Uterus (tissue), 4 donors: ENCODE results near the gene AGBL4. TPM values are rescaled to one million over a fixed set of nuclear protein-coding genes. Genes with fewer than 3 reads are reported as not detected.

Source experiments
- DNase-seq, 2 donors: peaks; one replicate each; pipeline ENCODE4 v3.0.0-alpha.2; 2019 to 2020
- H3K27ac ChIP-seq, 2 donors: fragments of 200-600 bp; sonication (generic); 1 replicate in 1 of 2; 2 replicates in 1 of 2; pipeline ENCODE4 v1.5.1; 2016 to 2018
- H3K27me3 ChIP-seq, 2 donors: fragments of 200-600 bp; sonication (generic); one replicate each; pipeline ENCODE4 v1.5.1; 2018 to 2019; ENCODE audit warnings: control low read depth in 1 of 2
- H3K36me3 ChIP-seq, 2 donors: fragments of 200-600 bp; sonication (generic); one replicate each; pipeline ENCODE4 v1.5.1; 2019; ENCODE audit warnings: control low read depth in 1 of 2
- H3K4me1 ChIP-seq, 2 donors: fragments of 200-600 bp; sonication (generic); one replicate each; pipeline ENCODE4 v1.5.1; 2018 to 2019; ENCODE audit warnings: control low read depth in 1 of 2
- H3K4me3 ChIP-seq, 2 donors: fragments of 200-600 bp; sonication (generic); 1 replicate in 1 of 2; 2 replicates in 1 of 2; pipeline ENCODE4 v1.5.1; 2018 to 2019; ENCODE audit warnings: mild to moderate bottlenecking in 1 of 2
- H3K9me3 ChIP-seq, 2 donors: fragments of 200-600 bp; sonication (generic); one replicate each; pipeline ENCODE4 v1.5.1; 2019; ENCODE audit warnings: control low read depth in 1 of 2
- POLR2A ChIP-seq, 2 donors: fragments of 450-650 bp; IDR thresholded peaks; one replicate each; pipeline ENCODE4 v1.6.1; 2016; ENCODE audit warnings: antibody characterized with exemption in 2 of 2, mild to moderate bottlenecking in 1 of 2, moderate library complexity in 1 of 2
- intact Hi-C: fragments of 100-400 bp; cut with DNase I; formaldehyde crosslinking; loops from one replicate; pipeline ENCODE4 v1.15.1; 2023; ENCODE audit warnings: low total_unique reads
- total RNA-seq, 4 donors: library from RNA; depleted of rRNA in 3 of 4; stranded (reverse); fragments of >200 nt in 3 of 4; gene quantifications; one replicate each; pipeline versions ENCODE4 v1.1.0 to v1.2.4, GENCODE V29; 2014 to 2023
- TF ChIP-seq, protein P1 (sequence below), 4 experiments: fragments of 200-600 bp in 2 of 4; fragments of 450-650 bp in 2 of 4; sonication (generic) in 2 of 4; IDR thresholded peaks; one replicate each; pipeline ENCODE4 v1.5.1; 2016 to 2019; ENCODE audit warnings: antibody characterized with exemption in 4 of 4, mild to moderate bottlenecking in 2 of 4, moderate library complexity in 1 of 4
- donor health status: DM: yes; HTN: yes; CAD: no.

AGBL4 gene
- total RNA-seq, 4 donors from 2014 or later = 0.85 to 1.9 TPM; not detected in 2

DNA sequence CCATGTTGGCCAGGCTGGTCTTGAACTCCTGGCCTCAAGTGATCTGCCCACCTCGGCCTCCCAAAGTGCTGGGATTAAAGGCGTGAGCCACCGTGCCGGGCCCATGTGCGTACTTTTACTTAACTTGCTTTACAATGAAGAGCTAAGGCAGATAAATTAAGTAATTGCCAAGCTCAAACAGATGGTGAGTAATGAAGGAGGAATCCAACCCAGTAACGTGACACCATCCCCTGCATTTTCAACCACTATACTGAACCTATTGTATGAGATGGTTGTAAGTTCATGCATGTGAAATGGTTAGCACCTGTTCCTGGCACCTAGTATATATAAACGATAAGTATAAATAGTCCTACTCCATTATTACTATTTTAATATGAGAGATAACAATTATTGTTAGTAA lies 659.1 kb downstream of the AGBL4 start:
- TF ChIP-seq POLR2A (IDR thresholded peaks at IDR 0.05) = no peak
- TF ChIP-seq, protein P1, sequence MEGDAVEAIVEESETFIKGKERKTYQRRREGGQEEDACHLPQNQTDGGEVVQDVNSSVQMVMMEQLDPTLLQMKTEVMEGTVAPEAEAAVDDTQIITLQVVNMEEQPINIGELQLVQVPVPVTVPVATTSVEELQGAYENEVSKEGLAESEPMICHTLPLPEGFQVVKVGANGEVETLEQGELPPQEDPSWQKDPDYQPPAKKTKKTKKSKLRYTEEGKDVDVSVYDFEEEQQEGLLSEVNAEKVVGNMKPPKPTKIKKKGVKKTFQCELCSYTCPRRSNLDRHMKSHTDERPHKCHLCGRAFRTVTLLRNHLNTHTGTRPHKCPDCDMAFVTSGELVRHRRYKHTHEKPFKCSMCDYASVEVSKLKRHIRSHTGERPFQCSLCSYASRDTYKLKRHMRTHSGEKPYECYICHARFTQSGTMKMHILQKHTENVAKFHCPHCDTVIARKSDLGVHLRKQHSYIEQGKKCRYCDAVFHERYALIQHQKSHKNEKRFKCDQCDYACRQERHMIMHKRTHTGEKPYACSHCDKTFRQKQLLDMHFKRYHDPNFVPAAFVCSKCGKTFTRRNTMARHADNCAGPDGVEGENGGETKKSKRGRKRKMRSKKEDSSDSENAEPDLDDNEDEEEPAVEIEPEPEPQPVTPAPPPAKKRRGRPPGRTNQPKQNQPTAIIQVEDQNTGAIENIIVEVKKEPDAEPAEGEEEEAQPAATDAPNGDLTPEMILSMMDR (IDR thresholded peaks at IDR 0.05) = no peak
- no peak for DNase-seq
- no peaks in the 10 kb centered on the region for H3K9me3 ChIP-seq
- no peak overlapping the region for H3K4me3 ChIP-seq
- intact Hi-C loops = no loop called here
- no peaks in the 10 kb centered on the region for H3K27me3 ChIP-seq
- H3K36me3 ChIP-seq = no peaks in the 10 kb centered on the region
- H3K27ac ChIP-seq = no peak overlapping the region
- no peaks in the 10 kb centered on the region for H3K4me1 ChIP-seq

DNA sequence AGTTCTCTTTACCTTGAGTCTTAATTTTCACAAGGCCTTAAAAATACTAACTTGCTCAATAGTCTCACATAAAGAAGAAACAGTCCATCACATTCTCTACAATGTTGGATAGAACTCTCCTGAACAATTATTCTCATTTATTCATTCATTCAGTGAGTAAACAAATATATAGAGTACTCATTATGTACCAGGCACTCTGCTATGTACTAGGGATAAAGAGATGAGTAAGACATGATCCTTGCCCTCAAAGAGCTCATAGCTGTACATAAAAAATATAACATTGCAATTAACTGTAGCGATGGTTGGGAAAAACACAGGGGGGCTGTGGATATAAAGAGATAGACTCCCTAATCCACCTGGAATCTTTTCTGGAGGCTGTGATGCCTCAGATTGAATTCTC lies 660.1 kb downstream of the AGBL4 start:
- H3K4me1 ChIP-seq = no peaks in the 10 kb centered on the region
- no peak for TF ChIP-seq POLR2A (IDR thresholded peaks at IDR 0.05)
- TF ChIP-seq, protein P1 (IDR thresholded peaks at IDR 0.05) = no peak
- no peak for DNase-seq
- H3K27ac ChIP-seq = no peak overlapping the region
- no peaks in the 10 kb centered on the region for H3K9me3 ChIP-seq
- H3K4me3 ChIP-seq = no peak overlapping the region
- H3K36me3 ChIP-seq = no peaks in the 10 kb centered on the region
- H3K27me3 ChIP-seq = no peaks in the 10 kb centered on the region
- intact Hi-C loops = no loop called here

DNA sequence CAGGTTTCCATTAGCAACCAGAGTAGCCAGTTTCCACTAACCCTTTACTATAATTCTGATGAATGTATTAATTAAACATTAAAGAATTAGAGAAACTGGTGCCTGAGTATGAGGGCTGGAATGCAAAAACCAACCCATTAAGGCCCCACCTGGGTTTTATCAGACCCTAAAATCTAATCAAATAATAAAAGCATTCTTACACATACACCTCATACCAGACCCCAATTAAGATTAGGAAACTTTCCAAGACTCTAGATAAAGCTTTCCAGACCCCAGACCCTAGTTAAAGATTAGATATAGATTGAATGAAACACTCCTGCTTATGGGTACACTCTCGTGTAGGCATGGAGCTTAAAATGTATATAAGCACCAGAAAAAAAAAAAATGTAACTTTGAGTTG lies 665.7 kb downstream of the AGBL4 start:
- Histone ChIP-seq H3K36me3 (no peaks in the 10 kb centered on the region), H3K27ac (no peak overlapping the region), H3K9me3 (no peaks in the 10 kb centered on the region), H3K4me3 (no peak overlapping the region), H3K4me1 (no peaks in the 10 kb centered on the region), H3K27me3 (no peaks in the 10 kb centered on the region)
- TF ChIP-seq, protein P1 (IDR thresholded peaks at IDR 0.05) = no peak
- TF ChIP-seq POLR2A (IDR thresholded peaks at IDR 0.05) = no peak
- no peak for DNase-seq
- intact Hi-C loops = no loop called here

DNA sequence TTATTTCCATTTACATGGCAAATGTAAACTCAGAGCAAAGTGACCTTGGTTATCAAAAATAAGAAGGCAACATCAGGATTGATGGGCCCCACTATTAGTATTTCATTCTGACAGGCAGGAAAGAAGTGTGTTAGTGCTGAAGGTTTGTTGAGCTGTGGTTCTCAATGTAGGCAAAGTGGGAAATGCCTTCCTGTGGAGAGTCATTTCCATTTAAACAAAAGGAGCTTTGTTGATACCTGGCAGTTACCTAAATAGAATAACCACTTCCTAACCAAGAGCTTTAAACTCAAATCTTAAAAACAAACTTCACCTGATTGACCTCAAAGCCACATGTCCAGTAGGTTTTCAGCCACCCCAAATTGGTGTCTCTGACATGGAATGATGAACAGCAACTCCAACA lies 667.2 kb downstream of the AGBL4 start:
- H3K27me3 ChIP-seq = no peaks in the 10 kb centered on the region
- H3K9me3 ChIP-seq = no peaks in the 10 kb centered on the region
- H3K4me3 ChIP-seq = no peak overlapping the region
- no peak for DNase-seq
- no peak for TF ChIP-seq POLR2A (IDR thresholded peaks at IDR 0.05)
- TF ChIP-seq, protein P1 (IDR thresholded peaks at IDR 0.05) = no peak
- no peaks in the 10 kb centered on the region for H3K36me3 ChIP-seq
- no peak overlapping the region for H3K27ac ChIP-seq
- intact Hi-C loops = no loop called here
- no peaks in the 10 kb centered on the region for H3K4me1 ChIP-seq

DNA sequence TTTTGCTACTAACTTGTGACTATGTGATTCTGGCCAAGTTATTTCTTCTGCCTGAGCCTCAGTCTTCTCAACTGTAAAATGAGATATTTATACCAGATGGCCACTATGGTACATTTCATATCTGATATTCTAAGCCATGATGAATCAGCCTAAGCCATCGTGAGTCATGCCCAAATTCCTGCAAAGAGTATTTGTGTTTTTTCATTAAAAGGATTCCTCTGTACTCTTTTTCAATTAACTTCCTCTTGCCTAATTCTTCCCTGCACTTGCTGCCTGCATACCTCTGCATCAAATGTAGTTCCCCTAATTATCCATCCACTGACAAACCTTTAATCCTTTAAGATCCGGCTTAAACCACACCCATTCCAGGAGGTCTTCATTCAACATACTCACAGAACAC lies 672.0 kb downstream of the AGBL4 start:
- H3K36me3 ChIP-seq = no peaks in the 10 kb centered on the region
- no peak for DNase-seq

More for the DNA sequence above, 672.0 kb downstream of the AGBL4 start:
- no peaks in the 10 kb centered on the region for H3K4me1 ChIP-seq
- no peak for TF ChIP-seq POLR2A (IDR thresholded peaks at IDR 0.05)
- TF ChIP-seq, protein P1 (IDR thresholded peaks at IDR 0.05) = no peak
- no peaks in the 10 kb centered on the region for H3K27me3 ChIP-seq
- H3K9me3 ChIP-seq = no peaks in the 10 kb centered on the region
- no peak overlapping the region for H3K4me3 ChIP-seq
- intact Hi-C loops = no loop called here
- no peak overlapping the region for H3K27ac ChIP-seq
